Astrocyte (in vitro differentiated cells and primary cell): Measurements from ENCODE around the gene PRODH.

ENCODE experiments used
- CTCF ChIP-seq: IDR thresholded peaks from 2 replicates; pipeline ENCODE4 v1.5.1; 2011; ENCODE audit warnings: low read depth, mild to moderate bottlenecking, inconsistent platforms, low read length, moderate library complexity; ENCODE audit not compliant: insufficient read depth
- EZH2 ChIP-seq: IDR thresholded peaks from 2 replicates; pipeline ENCODE4 v1.6.1; 2012; ENCODE audit warnings: mild to moderate bottlenecking, low read length, inconsistent platforms; ENCODE audit not compliant: insufficient read depth

- no peak for TF ChIP-seq CTCF
- TF ChIP-seq EZH2 = no peak
Measured at GRCh38 chr22:18952022-18952421, 15.9 kb upstream of the PRODH start.
